GM21786 (cell line): ENCODE results near the gene AS3MT.
A peak's percentile ranks its signal among the peaks of the same experiment; 100 is the strongest.
"Not testable (repeated sequence)": the region's sequence is repeated elsewhere in the genome, so short reads cannot be mapped to it uniquely, and the experiment has no call there.

Experiments used
- ATAC-seq: cut with Tn5 transposase; IDR thresholded peaks from one replicate; pipeline ENCODE4 v1.9.1; 2021; ENCODE audit not compliant: unreplicated experiment

Gene AS3MT, protein sequence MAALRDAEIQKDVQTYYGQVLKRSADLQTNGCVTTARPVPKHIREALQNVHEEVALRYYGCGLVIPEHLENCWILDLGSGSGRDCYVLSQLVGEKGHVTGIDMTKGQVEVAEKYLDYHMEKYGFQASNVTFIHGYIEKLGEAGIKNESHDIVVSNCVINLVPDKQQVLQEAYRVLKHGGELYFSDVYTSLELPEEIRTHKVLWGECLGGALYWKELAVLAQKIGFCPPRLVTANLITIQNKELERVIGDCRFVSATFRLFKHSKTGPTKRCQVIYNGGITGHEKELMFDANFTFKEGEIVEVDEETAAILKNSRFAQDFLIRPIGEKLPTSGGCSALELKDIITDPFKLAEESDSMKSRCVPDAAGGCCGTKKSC

DNA sequence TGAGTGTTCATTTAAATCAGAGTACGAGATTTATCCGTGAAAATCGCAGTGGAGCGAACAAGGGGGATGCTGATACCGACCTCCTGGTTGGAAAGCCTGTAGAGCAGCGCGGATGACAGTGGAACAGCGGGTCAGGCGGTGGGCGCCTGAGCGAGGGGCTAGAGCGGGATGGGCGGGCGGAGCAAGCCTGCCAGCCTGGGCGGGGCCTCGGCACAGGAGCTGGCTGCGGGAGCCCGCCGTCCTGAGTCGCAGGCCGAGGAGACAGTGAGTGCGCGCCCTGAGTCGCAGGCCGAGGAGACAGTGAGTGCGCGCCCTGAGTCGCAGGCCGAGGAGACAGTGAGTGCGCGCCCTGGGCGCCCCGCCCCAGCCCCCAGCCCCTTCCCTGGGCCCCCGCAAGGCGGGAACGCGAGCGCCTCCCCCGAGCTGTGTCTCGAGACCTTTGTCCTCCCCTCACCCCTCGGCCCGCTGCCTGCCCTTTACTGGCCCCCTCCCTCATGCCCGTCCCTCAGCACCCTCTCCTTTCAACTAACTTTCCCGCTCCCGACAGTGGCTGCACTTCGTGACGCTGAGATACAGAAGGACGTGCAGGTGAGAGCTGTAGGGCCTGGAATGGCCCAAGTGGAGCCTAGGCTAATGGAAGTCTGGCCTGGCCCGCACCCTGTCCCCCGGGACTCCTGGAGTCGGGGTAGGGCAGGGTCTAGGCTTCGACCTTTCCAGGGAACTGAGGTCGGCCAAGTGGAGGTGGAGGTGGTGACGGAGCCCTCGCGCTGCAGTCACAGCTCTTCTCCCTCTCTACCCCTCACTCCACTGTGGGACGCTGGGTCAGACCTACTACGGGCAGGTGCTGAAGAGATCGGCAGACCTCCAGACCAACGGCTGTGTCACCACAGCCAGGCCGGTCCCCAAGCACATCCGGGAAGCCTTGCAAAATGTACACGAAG is at the start of gene AS3MT:
Gene AS3MT, plus strand, starts transcription at position 213 of the 941 bp plus-strand sequence. Its CDS starts 123 bp downstream, at position 336.
- ATAC-seq = no peak

DNA sequence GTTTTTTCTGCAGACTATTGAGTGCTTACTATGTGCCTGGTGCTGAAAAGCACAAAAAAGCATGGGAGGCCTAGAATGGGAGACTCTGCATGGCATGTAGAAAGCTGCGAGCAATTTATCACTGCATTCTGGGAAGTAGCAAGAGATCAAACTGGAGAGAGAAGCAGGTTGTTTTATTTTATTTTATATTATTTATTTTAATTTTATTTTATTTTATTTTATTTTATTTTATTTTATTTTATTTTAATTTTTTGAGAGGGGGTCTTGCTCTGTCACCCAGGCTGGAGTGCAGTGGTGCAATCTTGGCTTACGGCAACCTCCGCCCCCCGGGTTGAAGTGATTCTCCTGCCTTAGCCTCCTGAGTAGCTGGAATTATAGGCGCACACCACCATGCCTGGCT is 49.3 kb upstream of the AS3MT start:
- not testable (repeated sequence) for ATAC-seq

DNA sequence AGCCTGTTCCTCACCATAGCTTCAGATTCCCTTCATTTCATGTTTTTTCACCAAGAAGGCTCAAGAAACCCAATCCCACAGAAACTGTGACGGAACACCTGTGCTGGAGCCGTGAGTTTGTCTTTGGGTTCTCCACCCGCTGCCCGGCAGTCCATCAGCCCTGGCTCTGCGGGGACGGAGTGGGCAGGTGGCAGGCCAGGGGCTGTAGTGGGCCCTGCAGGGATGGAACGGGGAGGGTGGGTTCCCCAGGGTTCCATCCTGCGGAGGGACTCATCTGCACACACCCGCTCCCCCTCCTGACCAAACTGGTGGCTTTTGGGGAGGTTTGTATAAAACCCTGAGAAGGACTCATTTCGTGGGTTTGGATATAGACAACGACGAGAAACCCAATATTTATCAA is 47.0 kb upstream of the AS3MT start:
- no peak for ATAC-seq

DNA sequence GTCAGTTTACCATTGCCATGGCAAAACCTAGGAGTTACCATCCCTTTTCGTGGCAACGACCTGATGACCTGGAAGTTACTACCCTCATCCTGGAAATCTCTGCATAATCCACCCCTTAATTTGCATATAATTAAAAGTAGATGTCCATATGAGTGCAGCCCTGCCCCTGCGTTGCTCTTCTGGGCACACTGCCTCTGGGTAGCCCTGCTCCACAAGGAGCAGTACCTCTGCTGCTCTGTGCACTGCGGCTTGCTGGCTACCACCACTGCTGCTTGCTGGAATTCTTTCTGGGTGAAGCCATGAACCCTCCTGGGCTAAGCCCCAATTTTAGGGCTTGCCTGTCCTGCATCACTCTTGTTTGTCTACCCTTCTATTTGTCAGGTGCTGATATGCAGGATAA is 44.6 kb upstream of the AS3MT start:
- ATAC-seq = no peak

DNA sequence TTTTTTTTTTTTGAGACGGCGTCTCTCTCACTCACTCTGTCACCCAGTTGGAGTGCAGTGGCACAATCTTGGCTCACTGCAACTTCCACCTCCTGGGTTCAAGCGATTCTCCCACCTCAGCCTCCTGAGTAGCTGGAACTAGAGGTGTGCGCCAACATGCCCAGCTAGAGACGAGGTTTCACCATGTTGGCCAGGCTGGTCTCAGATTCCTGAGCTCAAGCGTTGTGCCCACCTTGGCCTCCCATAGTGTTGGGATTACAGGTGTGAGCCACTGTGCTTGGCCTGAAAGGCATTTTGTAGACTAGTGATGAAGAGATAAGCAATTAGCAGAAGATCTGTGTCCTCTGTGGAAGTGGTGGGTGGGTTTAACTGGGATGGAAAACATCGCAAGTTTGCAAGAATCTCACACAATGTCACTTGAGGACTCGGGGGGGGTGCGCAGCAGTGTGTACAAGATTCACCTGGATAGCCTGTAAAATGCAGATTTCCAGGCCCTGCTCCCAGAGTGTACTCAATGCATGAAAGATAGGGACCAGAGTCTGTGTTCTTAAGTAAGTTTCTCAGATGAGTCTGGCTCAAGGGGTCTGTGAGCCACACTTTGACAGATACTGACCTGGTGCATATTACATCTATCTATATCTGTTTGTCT is 43.0 kb upstream of the AS3MT start:
- no peak for ATAC-seq

DNA sequence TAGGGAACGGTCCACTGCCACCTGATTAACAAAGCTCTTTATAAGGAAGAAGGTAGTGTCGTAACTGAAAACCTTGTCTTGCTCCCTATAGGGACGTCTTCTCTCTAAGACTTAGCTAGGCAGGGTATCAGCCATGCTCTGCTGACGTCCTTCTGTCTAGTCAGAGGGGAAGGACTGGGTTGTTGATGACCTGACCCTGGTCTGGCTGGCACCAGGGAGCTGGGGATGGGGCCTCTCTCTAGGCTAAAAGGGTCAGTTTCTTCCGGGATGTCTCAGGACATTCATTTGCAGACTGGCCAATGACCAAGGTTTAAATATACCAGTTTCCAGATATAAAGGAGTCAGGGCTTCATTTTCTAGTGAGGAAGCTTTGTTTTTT is 41.7 kb upstream of the AS3MT start:
- ATAC-seq = no peak

DNA sequence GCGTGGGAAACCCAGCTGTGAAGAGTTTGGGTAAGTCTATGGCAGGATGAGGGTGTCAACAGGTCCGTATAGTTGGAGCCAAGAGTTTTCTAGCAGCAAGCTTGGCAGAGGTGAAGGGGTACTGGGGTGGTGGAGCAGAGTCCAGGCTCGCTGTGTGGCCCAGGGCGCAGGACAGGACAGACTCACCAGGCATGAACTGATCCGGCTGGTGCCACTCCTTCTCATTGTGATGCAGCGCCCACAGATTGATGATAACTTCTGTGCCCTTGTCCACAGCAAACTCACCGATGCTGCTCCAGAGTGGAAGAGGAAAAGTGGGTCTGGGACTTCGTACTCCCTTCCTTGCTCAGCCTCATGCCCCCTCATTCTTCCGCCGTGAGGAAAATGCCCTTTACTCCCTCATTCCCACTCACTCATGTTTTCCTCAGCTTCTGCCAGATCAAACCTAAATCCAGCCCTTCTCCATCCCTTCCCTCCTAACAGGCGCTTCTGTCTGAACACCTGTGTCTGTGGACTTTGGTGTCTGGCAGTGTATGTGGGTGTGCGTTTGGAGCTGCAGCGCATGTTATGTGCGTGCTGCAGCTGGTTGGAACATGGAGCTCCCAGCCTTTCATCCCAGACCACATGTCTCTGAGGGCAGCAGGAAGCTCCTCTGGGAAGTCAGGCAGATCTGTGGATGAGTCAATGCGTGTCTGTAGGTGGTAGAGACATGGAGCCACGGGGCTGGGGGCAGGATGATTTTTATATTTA is 37.8 kb upstream of the AS3MT start:
- ATAC-seq = no peak

DNA sequence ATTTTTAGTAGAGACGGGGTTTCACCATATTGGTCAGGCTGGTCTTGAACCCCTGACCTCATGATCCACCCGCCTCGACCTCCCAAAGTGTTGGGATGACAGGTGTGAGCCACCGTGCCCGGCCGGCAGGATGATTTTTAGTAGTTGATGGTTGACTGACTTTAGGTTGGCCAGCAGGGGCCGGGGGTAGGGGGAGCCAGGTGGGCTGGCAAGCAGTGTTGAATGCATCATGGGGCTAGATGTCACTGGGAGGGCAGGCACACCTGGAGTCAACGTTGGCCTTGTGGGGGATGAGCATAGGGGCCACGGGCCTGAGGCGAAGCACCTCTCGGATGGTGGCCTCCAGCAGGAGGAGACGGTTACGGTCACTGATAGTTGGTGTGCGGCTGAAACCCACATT is 37.0 kb upstream of the AS3MT start:
- no peak for ATAC-seq

DNA sequence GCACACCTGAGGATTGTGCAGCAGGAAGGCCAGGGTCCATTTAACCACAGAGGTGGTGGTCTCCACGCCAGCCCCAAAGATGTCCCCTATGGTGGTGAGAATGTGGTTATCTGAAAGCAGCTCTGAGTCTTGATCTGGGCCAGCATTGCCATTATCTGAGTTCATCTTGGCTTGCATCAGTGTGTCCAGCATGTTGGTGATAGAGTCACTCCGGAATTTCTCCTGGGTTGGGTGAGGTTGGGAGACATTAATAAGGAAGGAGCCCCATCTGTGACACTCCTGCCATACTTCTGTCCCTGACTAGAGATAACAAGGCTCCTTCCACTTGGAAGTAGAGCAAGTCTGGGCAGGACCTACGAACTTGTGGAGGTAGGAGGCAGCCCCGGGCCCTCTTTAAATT is 36.3 kb upstream of the AS3MT start:
- ATAC-seq = no peak

DNA sequence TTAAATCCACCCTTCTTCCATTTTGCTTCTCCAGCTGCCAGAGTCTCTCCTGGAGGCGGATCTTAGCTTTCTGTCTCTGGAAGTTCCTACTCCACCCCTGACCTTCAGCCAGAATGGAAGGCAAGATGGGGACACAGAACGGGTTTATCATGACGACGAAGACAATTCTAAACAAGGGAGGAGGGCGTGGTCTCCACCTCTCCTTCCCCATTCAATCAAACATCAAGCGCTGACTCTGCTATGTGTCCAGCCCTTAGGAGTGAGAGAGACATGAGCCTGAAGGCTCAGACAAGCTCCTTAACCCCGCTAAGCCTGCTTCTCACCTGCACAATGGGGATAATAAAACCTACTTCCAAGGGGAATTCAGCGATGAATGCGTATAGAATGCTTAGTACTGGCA is 35.1 kb upstream of the AS3MT start:
- ATAC-seq = no peak

DNA sequence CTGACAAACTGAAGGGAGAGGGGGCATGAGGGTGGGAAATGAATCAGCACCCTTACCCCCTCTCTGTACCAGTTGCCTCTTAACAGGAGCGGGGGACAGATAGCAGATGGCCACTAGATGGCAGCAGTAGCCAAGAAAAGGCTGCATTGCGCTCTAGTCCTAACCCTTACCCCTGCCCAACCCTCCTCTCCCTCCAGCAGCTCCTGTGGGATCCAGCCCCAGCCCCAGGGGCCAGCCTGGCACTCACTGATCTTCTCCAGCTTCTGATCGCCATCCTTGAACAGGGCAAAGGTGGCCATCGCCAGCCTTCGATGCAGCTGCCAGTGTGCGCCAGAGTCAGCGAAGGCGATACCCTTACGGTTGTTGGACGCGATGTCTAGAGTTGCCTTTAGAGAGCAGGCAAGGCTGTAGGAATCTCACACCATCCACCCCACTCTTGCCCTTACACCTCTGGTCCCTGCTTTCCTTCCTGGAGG is 34.2 kb upstream of the AS3MT start:
- ATAC-seq = peak; percentile 53

DNA sequence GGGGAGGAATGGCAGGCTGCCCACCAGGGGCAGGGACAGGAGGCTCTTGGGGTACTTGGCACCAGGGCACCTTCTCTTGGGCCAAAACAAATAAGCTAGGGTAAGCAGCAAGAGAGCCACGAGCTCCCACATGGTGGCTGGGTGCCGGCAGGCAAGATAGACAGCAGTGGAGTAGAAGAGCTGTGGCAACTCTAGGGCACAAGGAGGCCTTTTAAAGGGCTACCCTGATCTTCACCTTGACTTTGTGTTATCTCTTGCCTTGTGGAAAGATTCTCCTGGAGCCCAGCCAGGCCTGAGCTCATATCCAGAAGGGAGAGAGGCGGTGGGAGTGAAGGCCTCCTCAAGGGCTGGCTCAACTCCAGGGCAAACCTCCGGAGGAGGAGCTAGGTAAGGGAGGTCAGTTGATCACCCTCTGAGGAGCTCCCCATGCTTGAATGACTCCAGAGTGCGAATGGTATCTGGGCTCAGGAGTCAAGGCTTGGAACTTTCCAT is 32.0 kb upstream of the AS3MT start, which contains the start of gene CYP17A1:
Gene CYP17A1, minus strand, starts transcription at position 184 of the 492 bp plus-strand sequence. Its CDS starts 52 bp downstream, at position 132.
- ATAC-seq = no peak

DNA sequence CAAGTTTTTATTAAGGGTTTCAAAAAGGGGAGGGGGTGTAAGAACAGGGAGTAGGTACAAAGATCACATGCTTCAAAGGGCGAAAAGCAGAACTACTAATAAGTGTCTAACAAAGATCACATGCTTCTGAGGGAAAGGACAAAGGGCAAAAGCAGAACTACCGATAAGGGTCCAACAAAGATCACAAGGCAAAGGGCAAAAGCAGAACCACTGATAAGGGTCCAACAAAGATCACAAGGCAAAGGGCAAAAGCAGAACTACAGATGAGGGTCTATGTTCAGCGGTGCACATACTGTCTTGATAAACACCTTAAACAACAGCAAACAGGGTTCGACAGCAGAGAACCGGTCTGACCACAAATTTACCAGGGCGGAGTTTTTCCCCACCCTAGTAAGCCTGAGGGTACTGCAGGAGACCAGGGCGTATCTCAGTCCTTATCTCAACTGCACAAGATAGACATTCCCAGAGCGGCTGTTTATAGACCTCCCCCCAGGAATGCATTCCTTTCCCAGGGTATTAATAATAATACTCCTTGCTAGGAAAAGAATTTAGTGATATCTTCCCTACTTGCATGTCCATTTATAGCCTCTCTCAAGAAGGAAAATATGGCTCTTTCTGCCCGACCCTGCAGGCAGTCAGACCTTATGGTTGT is 30.9 kb upstream of the AS3MT start:
- not testable (repeated sequence) for ATAC-seq

DNA sequence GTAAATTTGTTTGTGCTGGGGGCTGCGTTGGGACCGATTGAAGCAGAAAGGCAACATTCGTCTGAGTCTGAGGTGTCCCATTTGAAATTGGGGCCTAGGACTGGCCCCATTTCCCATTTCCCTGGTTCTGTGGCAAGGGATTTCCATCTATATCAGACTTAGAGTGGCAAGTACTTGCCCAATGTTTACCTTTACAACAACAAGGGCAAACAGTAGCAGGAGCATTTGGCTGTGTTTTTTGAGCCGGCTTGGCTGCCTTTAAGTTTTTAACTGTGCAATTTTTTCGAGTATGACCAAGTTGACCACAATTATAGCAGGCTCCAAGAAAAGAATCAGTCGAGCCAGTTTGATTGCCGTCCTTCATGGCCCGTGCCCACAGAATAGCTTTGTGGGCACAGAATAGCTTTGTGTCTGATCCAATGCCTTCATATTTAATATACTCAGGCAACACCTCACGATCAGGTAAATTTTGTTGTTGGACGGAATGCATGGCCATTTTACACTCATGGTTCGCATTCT is 27.4 kb upstream of the AS3MT start:
- ATAC-seq = no peak

DNA sequence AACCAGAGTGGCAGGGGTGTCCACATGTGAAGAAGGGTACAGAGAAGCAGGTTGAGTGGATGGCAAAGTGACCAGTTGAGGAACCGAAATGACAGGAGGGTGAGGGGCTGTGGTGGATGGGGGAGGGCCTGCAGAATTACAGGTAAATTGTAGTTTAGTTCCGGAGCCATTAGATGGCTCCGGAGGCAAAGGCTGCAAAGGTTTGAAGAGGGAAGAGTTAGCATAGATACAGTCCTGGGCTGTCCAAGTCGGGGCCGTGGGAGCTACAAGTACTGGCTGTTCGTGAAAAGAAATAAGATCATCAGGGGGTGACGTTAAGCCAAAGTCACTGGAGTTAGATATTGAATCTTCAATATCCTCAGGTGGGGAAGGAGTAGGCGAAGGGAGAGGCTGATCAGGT is 26.1 kb upstream of the AS3MT start:
- ATAC-seq = not testable (repeated sequence)

DNA sequence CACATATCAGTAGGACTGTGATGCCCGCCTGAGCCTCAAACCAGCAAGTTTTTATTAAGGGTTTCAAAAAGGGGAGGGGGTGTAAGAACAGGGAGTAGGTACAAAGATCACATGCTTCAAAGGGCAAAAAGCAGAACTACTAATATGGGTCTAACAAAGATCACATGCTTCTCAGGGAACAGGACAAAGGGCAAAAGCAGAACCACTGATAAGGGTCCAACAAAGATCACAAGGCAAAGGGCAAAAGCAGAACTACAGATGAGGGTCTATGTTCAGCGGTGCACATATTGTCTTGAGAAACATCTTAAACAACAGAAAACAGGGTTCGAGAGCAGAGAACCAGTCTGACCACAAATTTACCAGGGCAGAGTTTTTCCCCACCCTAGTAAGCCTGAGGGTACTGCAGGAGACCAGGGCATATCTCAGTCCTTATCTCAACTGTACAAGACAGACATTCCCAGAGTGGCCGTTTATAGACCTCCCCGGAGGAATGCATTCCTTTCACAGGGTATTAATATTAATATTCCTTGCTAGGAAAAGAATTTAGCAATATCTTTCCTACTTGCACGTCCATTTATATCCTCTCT is 25.0 kb upstream of the AS3MT start:
- ATAC-seq = not testable (repeated sequence)

DNA sequence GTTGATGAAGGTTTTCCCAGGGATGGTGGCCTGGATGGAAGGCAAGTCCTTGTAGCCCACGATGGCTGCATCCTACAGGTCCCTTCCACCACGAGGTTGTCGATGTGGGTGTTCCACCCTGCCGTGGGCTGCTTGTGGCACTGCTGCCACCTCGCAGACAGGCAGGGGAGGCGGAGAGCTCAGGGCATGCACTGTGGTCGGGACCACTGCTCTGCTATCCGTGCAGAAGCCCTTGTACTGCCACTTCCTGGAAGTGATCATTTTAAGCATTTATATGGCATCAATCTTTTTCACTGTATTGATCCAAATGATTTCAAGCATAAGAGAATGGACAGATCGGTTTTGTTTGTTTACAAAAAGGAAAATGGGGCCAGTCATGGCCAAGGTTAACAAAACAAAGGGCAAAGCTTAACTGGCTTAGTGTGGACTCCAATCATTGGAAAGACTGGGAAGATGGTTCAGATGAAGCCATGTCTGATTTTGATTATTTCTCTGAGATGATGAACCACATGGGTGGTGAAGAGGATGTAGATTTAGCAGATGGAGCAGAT is 23.8 kb upstream of the AS3MT start:
- no peak for ATAC-seq

DNA sequence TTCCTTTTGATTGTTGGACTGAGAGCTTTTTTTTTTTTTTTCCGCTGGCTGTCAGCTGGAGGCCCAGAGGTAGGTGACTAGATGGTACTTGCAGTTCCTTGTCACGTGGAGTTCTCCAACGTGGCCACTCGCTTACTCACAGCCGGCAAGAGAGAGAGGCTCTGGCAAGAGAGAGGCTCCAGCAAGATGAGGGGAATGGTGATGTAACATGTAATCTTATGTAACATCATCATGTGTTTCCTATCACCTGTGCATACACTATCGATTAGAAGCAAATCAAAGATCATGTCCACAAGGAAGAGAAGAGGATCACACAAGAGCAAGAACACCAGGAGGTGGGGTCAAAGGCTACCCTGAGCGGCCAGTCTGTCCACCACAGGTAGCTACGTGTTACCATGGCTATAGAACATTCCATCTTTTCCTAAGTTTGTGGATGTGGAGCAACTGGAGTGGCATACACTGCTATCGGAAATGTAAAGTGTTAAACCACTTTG is 19.2 kb upstream of the AS3MT start:
- ATAC-seq = no peak

DNA sequence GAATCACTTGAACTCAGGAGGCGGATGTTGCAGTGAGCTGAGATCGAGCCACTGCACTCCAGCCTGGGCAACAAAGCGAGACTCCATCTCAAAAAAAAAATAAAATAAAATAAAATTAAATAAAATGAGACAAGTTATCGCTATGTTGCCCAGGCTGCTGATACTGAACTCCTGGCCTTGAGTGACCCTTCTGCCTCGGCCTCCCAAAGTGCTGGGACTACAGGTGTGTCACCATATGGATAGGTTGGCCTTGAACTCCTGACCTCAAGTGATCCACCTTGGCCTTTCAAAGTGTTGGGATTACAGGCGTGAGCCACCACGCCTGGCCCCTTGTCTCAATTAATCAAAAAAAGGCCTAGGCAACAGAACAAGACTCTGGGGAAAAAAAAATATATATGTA is 16.0 kb upstream of the AS3MT start:
- ATAC-seq = not testable (repeated sequence)
